A549 (cell line): ENCODE results near the gene EXPH5.
"Not testable (repeated sequence)": the region's sequence is repeated elsewhere in the genome, so short reads cannot be mapped to it uniquely, and the experiment has no call there.

ENCODE experiments used
- CEBPB ChIP-seq, 2 experiments: fragments of >200 bp in 1 of 2; sonication (Bioruptor Twin) in 1 of 2; formaldehyde crosslinking in 1 of 2; IDR thresholded peaks; 2 replicates each; pipeline ENCODE4 v1.6.1; 2012 to 2016
- CHD2 ChIP-seq: fragments of 150-350 bp; IDR thresholded peaks from 2 replicates; pipeline ENCODE4 v1.6.1; 2014; ENCODE audit warnings: low read length; ENCODE audit not compliant: partially characterized antibody
- CTCF ChIP-seq: fragments of >200 bp; sonication (Bioruptor Twin); formaldehyde crosslinking; IDR thresholded peaks from 3 replicates; pipeline ENCODE4 v1.5.1; 2016
- E2F6 ChIP-seq: IDR thresholded peaks from 2 replicates; pipeline ENCODE4 v1.6.1; 2012; ENCODE audit warnings: low read depth, borderline replicate concordance
- ELK1 ChIP-seq: fragments of 150-350 bp; IDR thresholded peaks from 2 replicates; pipeline ENCODE4 v1.6.1; 2014; ENCODE audit warnings: low read depth, mild to moderate bottlenecking, low read length
- EP300 ChIP-seq, 2 experiments: fragments of >200 bp; sonication (Bioruptor Twin); formaldehyde crosslinking; IDR thresholded peaks; 2 replicates in 1 of 2; 3 replicates in 1 of 2; pipeline ENCODE4 v1.6.1; 2016 to 2017
- MYC ChIP-seq: IDR thresholded peaks from 2 replicates; pipeline ENCODE4 v1.6.1; 2012; ENCODE audit warnings: mild to moderate bottlenecking, inconsistent platforms, low read length, improper control_type of control experiment, borderline replicate concordance
- NR3C1 ChIP-seq: fragments of >200 bp; sonication (Bioruptor Twin); formaldehyde crosslinking; IDR thresholded peaks from 3 replicates; pipeline ENCODE4 v1.6.1; 2017
- POLR2A ChIP-seq: IDR thresholded peaks from 2 replicates; pipeline ENCODE4 v1.6.1; 2012; ENCODE audit warnings: mild to moderate bottlenecking, low read length
- RAD21 ChIP-seq, 2 experiments: fragments of >200 bp in 1 of 2; sonication (Bioruptor Twin) in 1 of 2; formaldehyde crosslinking in 1 of 2; IDR thresholded peaks in 1 of 2; conservative IDR thresholded peaks in 1 of 2; 2 replicates in 1 of 2; 3 replicates in 1 of 2; pipeline ENCODE4 v1.6.1; 2012 to 2018; ENCODE audit warnings: inconsistent platforms in 1 of 2
- RFX5 ChIP-seq: fragments of 450-650 bp; IDR thresholded peaks from 2 replicates; pipeline ENCODE4 v1.7.1; 2014; ENCODE audit warnings: antibody characterized with exemption, mild to moderate bottlenecking, moderate library complexity
- ZFP36 ChIP-seq: fragments of 450-650 bp; IDR thresholded peaks from 2 replicates; pipeline ENCODE4 v1.6.1; 2014; ENCODE audit warnings: borderline replicate concordance; ENCODE audit not compliant: partially characterized antibody
- TF ChIP-seq, protein P1 (sequence below): IDR thresholded peaks from 2 replicates; pipeline ENCODE4 v1.6.1; 2012

- TF ChIP-seq CTCF; E2F6; EP300 (IDR thresholded peaks at IDR 0.05); POLR2A; CEBPB (IDR thresholded peaks at IDR 0.05); CHD2; ZFP36; MYC; RAD21 (conservative IDR thresholded peaks at IDR 0.05 in 1 of 2, IDR thresholded peaks at IDR 0.05 in 1 of 2); NR3C1; RFX5; ELK1: not testable (repeated sequence)
- TF ChIP-seq, protein P1, sequence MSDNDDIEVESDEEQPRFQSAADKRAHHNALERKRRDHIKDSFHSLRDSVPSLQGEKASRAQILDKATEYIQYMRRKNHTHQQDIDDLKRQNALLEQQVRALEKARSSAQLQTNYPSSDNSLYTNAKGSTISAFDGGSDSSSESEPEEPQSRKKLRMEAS = not testable (repeated sequence)
Measured at GRCh38 chr11:108586185-108586584, 7.4 kb downstream of the EXPH5 start.
